SK-N-SH treated with all-trans-retinoic acid at 6 μM for 48 hours (cell line): ENCODE results near the gene THSD4.

ENCODE experiments used
- ATAC-seq: fragments of 200-7000 bp; cut with Tn5 transposase; 3 replicates; pipeline ENCODE4 v1.9.1; 2020; ENCODE audit warnings: mild to moderate bottlenecking, moderate library complexity
- ARNTL ChIP-seq: fragments of 450-650 bp; formaldehyde crosslinking; IDR thresholded peaks from 2 replicates; pipeline ENCODE4 v1.5.0; 2020; ENCODE audit warnings: low read depth, mild to moderate bottlenecking, moderate library complexity, borderline replicate concordance
- BACH2 ChIP-seq: fragments of 250-450 bp; sonication (Bioruptor Pico); IDR thresholded peaks from 2 replicates; pipeline ENCODE4 v1.9.0; 2021; ENCODE audit warnings: mild to moderate bottlenecking, borderline replicate concordance
- CSDC2 ChIP-seq: fragments of 250-450 bp; sonication (Bioruptor Pico); IDR thresholded peaks from 2 replicates; pipeline ENCODE4 v1.5.0; 2020; ENCODE audit warnings: mild to moderate bottlenecking, moderate library complexity
- GLIS3 ChIP-seq: fragments of 250-450 bp; sonication (Bioruptor Pico); IDR thresholded peaks from 2 replicates; pipeline ENCODE4 v1.5.0; 2020; ENCODE audit warnings: mild to moderate bottlenecking, moderate library complexity
- ISL1 ChIP-seq: fragments of 250-450 bp; sonication (Bioruptor Pico); IDR thresholded peaks from 2 replicates; pipeline ENCODE4 v2.1.2; 2022; ENCODE audit warnings: mild to moderate bottlenecking, moderate library complexity
- OSR1 ChIP-seq: fragments of 250-450 bp; sonication (Bioruptor Pico); IDR thresholded peaks from 2 replicates; pipeline ENCODE4 v1.8.0; 2022; ENCODE audit warnings: moderate library complexity, mild to moderate bottlenecking, inconsistent platforms
- POU6F1 ChIP-seq: fragments of 250-450 bp; sonication (Bioruptor Pico); IDR thresholded peaks from 2 replicates; pipeline ENCODE4 v1.8.0; 2021; ENCODE audit warnings: low read depth, mild to moderate bottlenecking, moderate library complexity, borderline replicate concordance
- PPARA ChIP-seq: fragments of 250-450 bp; sonication (Bioruptor Pico); IDR thresholded peaks from 2 replicates; pipeline ENCODE4 v1.5.0; 2020; ENCODE audit warnings: mild to moderate bottlenecking, borderline replicate concordance
- RARB ChIP-seq: fragments of 250-450 bp; sonication (Bioruptor Pico); IDR thresholded peaks from 2 replicates; pipeline ENCODE4 v1.8.0; 2021; ENCODE audit warnings: mild to moderate bottlenecking, moderate library complexity
- TCF4 ChIP-seq: fragments of 250-450 bp; sonication (Bioruptor Pico); IDR thresholded peaks from 2 replicates; pipeline ENCODE4 v1.8.0; 2021; ENCODE audit warnings: mild to moderate bottlenecking, moderate library complexity, borderline replicate concordance
- TSHZ2 ChIP-seq: fragments of 250-450 bp; sonication (Bioruptor Pico); IDR thresholded peaks from 2 replicates; pipeline ENCODE4 v1.5.0; 2020; ENCODE audit warnings: mild to moderate bottlenecking, moderate library complexity
- ZC3H10 ChIP-seq: fragments of 250-450 bp; sonication (Bioruptor Pico); IDR thresholded peaks from 2 replicates; pipeline ENCODE4 v1.5.1; 2021; ENCODE audit warnings: mild to moderate bottlenecking, moderate library complexity
- ZFP30 ChIP-seq: fragments of 450-650 bp; formaldehyde crosslinking; IDR thresholded peaks from 2 replicates; pipeline ENCODE4 v1.5.0; 2022; ENCODE audit warnings: mild to moderate bottlenecking, moderate library complexity
- ZNF565 ChIP-seq: fragments of 450-650 bp; formaldehyde crosslinking; conservative IDR thresholded peaks from 2 replicates; pipeline ENCODE4 v1.5.0; 2020; ENCODE audit warnings: low read depth, mild to moderate bottlenecking, moderate library complexity
- ZNF70 ChIP-seq: fragments of 450-650 bp; formaldehyde crosslinking; IDR thresholded peaks from 2 replicates; pipeline ENCODE4 v1.5.0; 2020; ENCODE audit warnings: mild to moderate bottlenecking, moderate library complexity
- ZNF8 ChIP-seq: fragments of 450-650 bp; formaldehyde crosslinking; IDR thresholded peaks from 2 replicates; pipeline ENCODE4 v1.5.0; 2020; ENCODE audit warnings: mild to moderate bottlenecking, moderate library complexity
- TF ChIP-seq, protein P1 (sequence below): fragments of 250-450 bp; sonication (Bioruptor Pico); IDR thresholded peaks from 2 replicates; pipeline ENCODE4 v1.5.1; 2021; ENCODE audit warnings: mild to moderate bottlenecking, moderate library complexity
- TF ChIP-seq, protein P2 (sequence below): fragments of 250-450 bp; sonication (Bioruptor Pico); IDR thresholded peaks from 2 replicates; pipeline ENCODE4 v1.8.0; 2020; ENCODE audit warnings: mild to moderate bottlenecking, moderate library complexity, borderline replicate concordance
- TF ChIP-seq, protein P3 (sequence below): fragments of 250-450 bp; sonication (Bioruptor Pico); IDR thresholded peaks from 2 replicates; pipeline ENCODE4 v1.5.1; 2020; ENCODE audit warnings: low read depth, mild to moderate bottlenecking, moderate library complexity

THSD4 gene

DNA sequence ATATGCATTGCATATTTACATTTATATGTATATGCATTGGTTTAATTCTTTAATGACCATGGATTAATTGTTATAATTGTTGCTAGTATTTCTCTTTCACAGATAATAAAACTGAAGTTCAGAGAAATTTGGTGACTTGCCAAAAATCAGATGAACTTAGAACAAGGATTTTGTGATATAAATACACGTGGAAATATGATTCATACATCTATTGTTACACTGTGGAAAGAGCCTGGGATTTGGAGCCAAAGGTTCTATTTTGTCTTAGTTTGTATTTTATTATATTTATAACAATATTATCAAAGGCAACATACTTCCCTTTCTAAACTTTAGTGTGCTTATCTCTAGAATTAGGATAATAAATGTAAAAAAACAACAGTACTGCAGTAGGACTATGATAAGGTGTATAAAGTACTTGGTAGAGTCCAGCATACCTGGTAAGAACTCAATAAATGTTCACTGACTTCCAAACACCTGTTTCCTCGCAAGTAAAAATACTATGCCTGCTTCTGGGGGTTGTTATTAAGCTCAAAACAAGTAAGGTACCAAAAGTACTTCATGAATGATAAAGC is 342.9 kb downstream of the THSD4 start (continued):
- TF ChIP-seq TSHZ2 (CRISPR knock-in tag) (no peak), BACH2 (CRISPR knock-in tag) (no peak), TCF4 (no peak)

- TF ChIP-seq TSHZ2 (CRISPR knock-in tag) (no peak), ISL1 (CRISPR knock-in tag) (no peak), PPARA (CRISPR knock-in tag) (no peak), CSDC2 (CRISPR knock-in tag) (no peak), ZNF8 (CRISPR knock-in tag) (no peak), RARB (CRISPR knock-in tag) (no peak), BACH2 (CRISPR knock-in tag) (no peak), ZFP30 (no peak), ZC3H10 (no peak), ARNTL (CRISPR knock-in tag) (no peak), ZNF565 (CRISPR knock-in tag) (no peak), POU6F1 (CRISPR knock-in tag) (no peak), OSR1 (no peak), GLIS3 (CRISPR knock-in tag) (no peak)
- TF ChIP-seq, protein P1, sequence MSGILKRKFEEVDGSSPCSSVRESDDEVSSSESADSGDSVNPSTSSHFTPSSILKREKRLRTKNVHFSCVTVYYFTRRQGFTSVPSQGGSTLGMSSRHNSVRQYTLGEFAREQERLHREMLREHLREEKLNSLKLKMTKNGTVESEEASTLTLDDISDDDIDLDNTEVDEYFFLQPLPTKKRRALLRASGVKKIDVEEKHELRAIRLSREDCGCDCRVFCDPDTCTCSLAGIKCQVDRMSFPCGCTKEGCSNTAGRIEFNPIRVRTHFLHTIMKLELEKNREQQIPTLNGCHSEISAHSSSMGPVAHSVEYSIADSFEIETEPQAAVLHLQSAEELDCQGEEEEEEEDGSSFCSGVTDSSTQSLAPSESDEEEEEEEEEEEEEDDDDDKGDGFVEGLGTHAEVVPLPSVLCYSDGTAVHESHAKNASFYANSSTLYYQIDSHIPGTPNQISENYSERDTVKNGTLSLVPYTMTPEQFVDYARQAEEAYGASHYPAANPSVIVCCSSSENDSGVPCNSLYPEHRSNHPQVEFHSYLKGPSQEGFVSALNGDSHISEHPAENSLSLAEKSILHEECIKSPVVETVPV (CRISPR knock-in tag) = no peak
- TF ChIP-seq, protein P2, sequence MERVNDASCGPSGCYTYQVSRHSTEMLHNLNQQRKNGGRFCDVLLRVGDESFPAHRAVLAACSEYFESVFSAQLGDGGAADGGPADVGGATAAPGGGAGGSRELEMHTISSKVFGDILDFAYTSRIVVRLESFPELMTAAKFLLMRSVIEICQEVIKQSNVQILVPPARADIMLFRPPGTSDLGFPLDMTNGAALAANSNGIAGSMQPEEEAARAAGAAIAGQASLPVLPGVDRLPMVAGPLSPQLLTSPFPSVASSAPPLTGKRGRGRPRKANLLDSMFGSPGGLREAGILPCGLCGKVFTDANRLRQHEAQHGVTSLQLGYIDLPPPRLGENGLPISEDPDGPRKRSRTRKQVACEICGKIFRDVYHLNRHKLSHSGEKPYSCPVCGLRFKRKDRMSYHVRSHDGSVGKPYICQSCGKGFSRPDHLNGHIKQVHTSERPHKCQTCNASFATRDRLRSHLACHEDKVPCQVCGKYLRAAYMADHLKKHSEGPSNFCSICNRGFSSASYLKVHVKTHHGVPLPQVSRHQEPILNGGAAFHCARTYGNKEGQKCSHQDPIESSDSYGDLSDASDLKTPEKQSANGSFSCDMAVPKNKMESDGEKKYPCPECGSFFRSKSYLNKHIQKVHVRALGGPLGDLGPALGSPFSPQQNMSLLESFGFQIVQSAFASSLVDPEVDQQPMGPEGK (CRISPR knock-in tag) = no peak
- ATAC-seq = no peak
These were observed 346.5 kb downstream of the THSD4 start for GRCh38 chr15:71461748-71462147.

GRCh38 chr15:71462638-71463037 is 347.4 kb downstream of the THSD4 start:
- no peak for ATAC-seq
- TF ChIP-seq GLIS3 (CRISPR knock-in tag) (no peak), TSHZ2 (CRISPR knock-in tag) (no peak), ZNF70 (no peak), CSDC2 (CRISPR knock-in tag) (no peak)
- TF ChIP-seq, protein P3, sequence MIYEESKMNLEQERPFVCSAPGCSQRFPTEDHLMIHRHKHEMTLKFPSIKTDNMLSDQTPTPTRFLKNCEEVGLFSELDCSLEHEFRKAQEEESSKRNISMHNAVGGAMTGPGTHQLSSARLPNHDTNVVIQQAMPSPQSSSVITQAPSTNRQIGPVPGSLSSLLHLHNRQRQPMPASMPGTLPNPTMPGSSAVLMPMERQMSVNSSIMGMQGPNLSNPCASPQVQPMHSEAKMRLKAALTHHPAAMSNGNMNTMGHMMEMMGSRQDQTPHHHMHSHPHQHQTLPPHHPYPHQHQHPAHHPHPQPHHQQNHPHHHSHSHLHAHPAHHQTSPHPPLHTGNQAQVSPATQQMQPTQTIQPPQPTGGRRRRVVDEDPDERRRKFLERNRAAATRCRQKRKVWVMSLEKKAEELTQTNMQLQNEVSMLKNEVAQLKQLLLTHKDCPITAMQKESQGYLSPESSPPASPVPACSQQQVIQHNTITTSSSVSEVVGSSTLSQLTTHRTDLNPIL = no peak
- TF ChIP-seq, protein P1 (CRISPR knock-in tag) = no peak
